ENCODE measurements around the gene GRIK2.

The GRIK2 gene

GRCh38 chr6:101517632-101518031 is 124.1 kb downstream of the GRIK2 start:
- H3K27ac ChIP-seq: no peak overlapping the region
- no peak for TF ChIP-seq CTCF (conservative IDR thresholded peaks at IDR 0.05)

GRCh38 chr6:101522254-101522653 is 128.7 kb downstream of the GRIK2 start:
- TF ChIP-seq CTCF (conservative IDR thresholded peaks at IDR 0.05): no peak

GRCh38 chr6:101527467-101527866 is 134.0 kb downstream of the GRIK2 start:
- TF ChIP-seq CTCF (conservative IDR thresholded peaks at IDR 0.05): no peak
- no peak overlapping the region for H3K27ac ChIP-seq

More at GRCh38 chr6:101522254-101522653, 128.7 kb downstream of the GRIK2 start:
- no peak overlapping the region for H3K27ac ChIP-seq

- H3K27ac ChIP-seq: no peak overlapping the region
- TF ChIP-seq CTCF (conservative IDR thresholded peaks at IDR 0.05): no peak
Observed at GRCh38 chr6:101528801-101529200, 135.3 kb downstream of the GRIK2 start.

- TF ChIP-seq CTCF (conservative IDR thresholded peaks at IDR 0.05): no peak
- H3K27ac ChIP-seq: no peak overlapping the region
Observed at GRCh38 chr6:101531538-101531937, 138.0 kb downstream of the GRIK2 start.

GRCh38 chr6:101534386-101534785 is 140.9 kb downstream of the GRIK2 start:
- no peak overlapping the region for H3K27ac ChIP-seq
- TF ChIP-seq CTCF (conservative IDR thresholded peaks at IDR 0.05): no peak

- TF ChIP-seq CTCF (conservative IDR thresholded peaks at IDR 0.05): no peak
- no peak overlapping the region for H3K27ac ChIP-seq
Observed at GRCh38 chr6:101534821-101535220, 141.3 kb downstream of the GRIK2 start.
